NK-92 (cell line): ENCODE results near the gene FOXL3.
"Not testable (repeated sequence)": the region's sequence is repeated elsewhere in the genome, so short reads cannot be mapped to it uniquely, and the experiment has no call there.

Experiments used
- DNase-seq: peaks from one replicate; lab custom pipeline; 2025; ENCODE audit not compliant: unreplicated experiment; lab: John Stamatoyannopoulos, UW

The FOXL3 gene

DNA sequence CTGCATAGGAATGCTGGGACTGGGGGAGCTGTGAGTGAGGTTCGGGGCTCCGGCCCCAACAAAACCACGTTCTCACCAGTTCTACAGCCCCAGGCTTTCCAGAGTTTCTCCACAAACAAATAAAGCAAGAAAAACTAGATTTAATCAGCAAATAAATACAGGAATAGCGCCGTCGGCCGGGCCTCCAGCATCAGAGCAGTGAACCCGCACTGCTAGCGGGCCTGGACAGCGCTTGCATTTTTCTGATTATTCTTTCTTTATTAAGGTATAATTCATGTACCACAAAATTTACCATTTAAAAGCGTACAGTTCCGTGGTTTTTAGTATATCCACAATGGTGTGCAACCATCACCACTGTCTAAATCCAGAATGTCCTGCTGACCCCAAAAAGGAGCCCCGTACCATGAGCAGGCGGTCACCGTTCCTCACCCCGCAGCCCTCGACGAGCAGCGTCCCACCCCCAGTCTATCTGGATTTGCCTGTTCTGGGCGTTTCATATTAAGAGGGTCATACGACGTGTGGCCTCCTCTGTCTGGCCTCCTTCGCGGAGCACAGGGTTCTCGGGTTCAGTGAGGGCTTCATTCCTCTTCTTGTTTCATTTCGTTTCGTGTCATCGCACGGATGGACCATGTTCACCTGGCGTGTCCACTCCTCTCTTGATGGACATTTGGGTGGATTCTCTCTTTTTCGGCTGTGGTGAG is 35.5 kb upstream of the FOXL3 start:
- no peak for DNase-seq

DNA sequence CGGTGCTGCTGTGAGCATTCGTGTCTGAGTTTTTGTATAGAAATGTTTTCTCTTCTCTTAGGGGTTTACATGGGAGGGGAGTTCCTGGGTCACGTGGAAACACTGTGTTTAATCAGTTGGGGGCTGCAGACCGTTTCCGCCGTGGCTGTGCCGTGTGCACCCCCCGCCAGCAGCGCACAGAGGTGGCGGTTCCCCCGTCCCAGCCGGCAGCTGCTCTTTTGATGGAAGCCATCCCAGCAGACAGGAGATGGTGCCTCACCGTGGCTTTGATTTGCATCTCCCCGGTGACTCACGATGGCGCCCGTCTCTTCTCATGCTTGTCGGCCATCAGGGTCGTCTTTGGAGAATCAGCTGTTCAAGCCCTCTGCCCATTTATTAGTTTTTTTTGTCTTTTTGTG is 34.9 kb upstream of the FOXL3 start:
- DNase-seq = no peak

DNA sequence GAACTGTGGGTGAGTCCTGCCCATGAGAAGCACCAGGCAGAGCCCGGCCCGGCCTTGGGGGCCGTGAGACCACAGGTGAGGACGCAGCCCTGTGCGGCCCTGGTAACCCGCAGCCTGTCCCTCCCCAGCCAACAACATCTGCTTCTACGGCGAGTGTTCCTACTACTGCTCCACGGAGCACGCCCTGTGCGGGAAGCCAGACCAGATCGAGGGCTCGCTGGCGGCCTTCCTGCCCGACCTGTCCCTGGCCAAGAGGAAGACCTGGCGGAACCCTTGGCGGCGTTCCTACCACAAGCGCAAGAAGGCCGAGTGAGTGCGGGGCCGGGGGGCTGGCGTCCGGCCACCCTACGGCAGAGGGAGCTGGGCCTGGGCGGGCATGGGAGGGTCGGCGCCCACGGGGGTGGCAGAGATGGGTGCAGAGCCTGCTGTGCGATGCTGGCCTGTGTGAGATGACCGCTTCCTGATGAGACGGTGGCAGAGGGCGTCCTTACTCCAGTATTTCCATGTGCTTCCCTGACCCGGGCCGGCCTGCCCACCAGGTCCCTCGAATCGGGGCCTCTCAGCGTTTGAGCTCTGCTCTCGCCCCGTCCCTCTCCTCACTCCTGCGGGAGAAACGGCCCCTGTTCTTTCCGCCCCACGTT is 34.1 kb upstream of the FOXL3 start:
- DNase-seq = no peak

DNA sequence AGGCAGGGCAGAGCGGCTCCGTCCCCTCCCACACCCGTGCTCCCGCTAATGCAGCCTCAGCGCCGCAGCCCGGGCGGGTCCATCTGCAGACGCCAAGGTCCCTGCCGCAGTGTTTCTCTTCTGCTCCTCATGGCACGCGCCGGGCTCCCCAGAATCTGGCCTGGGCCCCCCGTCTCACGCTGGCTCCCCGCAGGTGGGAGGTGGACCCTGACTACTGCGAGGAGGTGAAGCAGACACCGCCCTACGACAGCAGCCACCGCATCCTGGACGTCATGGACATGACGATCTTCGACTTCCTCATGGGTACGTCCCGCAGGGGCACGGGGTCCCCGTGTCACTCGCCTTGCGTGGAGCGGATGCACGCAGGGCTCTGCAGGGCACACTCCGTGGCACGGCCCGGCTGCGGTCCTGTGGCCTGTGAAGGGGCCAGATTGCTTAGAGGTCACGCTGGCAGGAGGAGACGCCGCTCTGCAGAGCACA is 33.5 kb upstream of the FOXL3 start:
- DNase-seq = no peak

DNA sequence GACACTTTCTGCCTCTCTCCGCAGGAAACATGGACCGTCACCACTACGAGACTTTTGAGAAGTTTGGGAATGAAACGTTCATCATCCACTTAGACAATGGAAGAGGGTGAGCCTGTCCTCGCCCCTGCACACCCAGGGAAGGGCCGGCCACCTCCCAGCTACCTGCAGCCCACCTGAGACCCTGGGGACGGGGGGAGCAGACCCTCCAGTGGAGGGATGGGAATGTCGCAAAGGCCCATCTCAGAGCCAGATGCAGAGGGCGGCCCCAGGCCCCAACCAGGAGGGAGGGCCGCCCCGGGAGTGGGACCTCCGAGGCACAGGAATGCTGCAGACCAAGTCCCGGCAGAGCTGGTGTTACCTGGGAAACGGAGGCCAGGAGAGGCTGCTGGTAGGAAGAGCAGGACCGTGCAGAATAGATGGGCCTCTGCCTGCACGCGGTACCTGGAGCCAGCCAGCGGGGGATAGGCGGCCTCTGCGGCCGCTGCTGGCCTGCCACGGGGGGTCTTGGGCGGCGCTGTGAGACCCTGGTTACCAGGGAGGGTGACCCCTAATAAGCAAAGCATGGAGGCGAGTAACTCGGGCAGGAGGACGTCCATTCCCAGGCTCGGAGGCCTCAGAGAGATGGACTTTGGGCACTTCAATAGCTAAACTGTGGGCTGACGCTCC is 32.9 kb upstream of the FOXL3 start:
- DNase-seq = no peak

DNA sequence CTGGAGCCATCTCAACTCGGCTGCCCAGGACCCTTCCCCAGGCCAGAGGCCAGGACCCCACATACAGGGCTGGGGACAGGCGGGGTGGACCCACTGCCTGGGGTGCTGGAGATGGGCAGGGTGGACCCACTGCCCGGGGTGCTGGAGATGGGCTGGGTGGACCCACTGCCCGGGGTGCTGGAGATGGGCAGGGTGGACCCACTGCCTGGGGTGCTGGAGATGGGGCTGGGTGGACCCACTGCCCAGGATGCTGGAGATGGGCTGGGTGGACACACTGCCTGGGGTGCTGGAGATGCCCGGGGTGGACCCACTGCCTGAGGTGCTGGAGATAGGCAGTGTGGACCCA is 32.4 kb upstream of the FOXL3 start:
- no peak for DNase-seq

DNA sequence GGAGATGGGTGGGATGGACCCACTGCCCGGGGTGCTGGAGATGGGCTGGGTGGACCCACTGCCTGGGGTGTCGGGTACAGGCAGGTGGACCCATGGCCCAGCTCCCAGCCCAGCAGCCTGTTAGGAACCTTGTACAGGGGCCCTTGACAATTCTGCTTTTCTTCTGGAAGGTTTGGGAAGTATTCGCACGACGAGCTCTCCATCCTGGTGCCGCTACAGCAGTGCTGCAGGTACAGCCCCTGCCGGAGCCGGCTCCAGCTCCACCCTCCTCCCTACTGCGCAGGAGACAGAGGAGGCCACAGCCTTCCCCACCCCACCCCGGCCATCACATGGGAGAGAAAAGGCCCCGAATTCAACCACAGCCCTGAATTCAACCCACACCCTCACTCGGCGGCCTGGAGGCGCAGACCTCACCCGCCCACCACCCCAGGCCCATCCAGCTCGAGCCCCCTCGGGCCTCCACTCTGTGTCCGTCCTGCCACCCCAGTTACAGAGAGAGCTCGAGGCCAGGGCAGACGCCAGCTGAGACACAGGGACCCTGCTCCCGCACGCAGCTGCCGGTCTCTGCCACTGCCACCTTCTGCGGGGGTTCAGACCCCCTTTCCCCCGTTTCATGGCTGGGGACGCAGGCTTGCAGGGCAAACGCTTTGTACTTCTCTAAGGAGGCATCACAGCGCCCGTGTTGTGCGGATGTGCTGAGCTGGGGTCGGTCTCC is 31.3 kb upstream of the FOXL3 start:
- DNase-seq = no peak

DNA sequence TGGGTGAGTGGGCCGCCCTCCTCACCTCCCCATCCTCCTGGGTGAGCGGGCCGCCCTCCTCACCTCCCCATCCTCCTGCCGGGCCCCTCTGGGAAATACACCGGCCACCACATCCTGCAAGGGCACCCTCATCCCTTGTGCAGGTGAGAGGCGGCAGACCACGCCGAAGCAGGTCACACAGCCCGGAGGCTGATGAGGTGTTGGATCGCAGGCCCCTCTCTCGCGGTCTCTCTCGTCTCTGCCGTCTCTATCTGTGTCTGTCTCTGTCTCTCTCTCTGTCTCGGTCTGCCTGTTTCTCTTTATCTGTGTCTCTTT is 30.8 kb upstream of the FOXL3 start:
- no peak for DNase-seq

DNA sequence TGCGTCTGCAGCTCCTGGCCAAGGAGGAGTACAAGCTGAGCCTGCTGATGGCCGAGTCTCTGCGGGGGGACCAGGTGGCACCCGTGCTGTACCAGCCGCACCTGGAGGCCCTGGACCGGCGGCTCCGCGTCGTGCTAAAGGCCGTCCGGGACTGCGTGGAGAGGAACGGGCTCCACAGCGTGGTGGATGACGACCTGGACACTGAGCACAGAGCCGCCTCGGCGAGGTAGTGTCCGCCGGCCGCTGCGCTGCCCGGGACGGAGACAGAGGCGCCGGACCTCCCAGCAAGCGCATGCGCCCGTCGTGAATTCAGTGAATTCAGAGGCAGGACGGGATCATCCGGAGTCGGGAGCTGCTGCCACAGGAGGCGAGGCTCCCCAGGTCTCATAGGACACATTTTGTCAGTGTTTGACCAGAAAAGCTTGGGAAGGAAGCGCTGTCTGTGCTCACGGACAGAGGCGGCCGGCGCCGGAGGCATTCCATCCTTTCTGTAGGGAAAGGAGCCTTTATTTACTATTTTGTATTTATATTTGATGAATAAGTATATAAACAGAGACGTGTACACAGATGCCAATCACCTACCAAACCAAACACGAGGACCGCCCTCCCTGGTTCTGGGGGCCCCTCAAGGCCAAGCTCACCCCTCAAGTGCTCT is 30.1 kb upstream of the FOXL3 start:
- no peak for DNase-seq

DNA sequence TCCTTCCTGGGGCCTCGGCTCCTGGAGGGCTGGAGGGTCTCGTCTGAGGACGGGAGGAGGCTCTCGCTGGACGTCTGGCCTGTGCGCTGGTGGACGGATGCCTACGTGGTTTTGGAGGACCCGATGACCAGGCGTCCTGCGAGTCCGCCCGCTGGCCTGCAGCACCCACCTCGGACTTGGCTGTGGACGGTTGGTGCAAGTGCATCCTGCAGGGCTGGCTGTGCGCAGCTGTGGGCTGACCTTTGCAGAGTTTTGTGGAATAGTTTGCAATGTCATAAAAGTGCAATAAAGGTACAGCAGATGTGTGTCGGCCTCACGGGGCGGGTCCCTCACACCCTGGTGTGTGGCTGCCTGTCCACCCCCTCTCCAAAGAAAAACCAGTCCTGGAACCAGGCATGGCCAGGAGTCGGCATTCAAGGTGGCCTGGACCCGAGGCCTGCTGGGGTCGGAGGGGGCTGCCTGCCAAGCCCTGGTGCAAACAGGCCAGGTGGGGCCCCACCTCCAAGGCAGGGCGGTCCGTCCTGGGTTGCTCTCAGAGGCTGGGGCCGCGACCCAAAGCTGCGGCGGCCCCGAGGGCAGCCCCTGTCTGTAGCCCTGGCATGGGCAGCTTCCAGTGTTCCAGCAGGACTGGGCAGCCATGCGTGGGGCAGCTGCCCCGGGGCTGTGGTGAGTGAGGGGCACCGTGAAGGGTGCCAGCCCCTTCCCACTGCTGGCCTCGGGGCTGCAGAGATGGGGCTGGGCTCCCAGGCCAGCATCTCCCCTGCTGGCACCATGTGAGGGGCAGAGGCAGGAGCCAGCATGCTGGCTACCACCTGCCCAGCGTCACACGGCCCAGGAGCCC is 29.3 kb upstream of the FOXL3 start:
- DNase-seq = no peak

DNA sequence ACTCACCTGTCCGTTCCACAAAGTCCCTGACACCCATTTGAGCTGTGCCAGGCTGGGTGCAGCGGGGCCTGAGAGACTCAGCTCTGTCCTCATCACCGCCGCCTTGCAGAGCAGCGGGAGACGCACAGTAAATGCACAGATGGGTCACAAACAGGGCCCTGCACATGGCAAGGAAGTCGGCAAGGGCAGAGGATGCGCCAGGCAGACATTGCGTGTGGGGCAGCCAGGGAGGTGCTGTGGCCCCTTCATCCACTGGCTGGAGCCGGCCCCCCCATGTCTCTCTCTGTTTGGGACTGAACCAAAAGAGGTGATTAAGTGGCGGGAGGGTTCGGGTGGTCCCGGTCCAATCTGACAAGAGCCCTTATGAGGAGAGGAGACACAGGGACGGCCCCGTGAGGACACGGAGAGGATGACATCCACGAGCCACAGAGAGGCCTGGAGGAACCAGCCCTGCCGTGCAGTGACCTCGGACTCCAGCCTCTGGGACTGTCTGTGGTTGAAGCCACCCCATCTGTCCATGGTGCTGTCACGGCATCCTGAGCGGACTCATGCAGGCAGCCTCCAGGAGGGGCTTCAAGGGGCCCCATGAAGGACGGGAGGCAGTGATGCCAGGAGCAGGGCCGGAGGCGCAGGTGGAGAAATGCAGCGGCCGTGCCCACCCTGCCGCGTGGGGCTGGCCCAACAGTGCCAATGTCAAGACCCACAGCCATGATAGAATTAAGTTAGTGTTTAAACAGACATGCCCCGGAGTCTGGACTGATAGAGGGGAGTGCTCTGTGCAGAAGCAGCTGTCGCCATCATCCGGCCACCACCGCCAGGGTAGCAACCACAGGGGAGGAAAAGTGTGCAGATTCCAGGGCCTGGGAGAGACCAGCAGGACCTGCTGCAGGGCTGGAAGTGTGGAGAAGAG is 28.4 kb upstream of the FOXL3 start:
- no peak for DNase-seq

DNA sequence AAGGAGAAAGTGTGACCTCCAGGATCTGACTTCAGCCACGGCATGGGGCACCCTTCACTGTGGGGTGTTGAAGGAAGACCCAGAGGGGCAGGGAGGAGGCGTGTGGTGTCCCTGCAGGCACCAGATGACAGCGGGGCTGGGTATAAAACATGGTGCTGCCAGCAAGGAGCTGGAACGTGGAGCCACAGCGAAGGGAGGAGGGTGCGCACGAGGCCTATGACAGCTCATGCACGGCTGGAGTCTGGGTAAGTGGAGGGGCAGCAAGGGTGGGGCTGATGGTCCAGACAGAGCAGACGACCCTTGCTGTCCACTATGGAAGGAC is 27.8 kb upstream of the FOXL3 start:
- no peak for DNase-seq

DNA sequence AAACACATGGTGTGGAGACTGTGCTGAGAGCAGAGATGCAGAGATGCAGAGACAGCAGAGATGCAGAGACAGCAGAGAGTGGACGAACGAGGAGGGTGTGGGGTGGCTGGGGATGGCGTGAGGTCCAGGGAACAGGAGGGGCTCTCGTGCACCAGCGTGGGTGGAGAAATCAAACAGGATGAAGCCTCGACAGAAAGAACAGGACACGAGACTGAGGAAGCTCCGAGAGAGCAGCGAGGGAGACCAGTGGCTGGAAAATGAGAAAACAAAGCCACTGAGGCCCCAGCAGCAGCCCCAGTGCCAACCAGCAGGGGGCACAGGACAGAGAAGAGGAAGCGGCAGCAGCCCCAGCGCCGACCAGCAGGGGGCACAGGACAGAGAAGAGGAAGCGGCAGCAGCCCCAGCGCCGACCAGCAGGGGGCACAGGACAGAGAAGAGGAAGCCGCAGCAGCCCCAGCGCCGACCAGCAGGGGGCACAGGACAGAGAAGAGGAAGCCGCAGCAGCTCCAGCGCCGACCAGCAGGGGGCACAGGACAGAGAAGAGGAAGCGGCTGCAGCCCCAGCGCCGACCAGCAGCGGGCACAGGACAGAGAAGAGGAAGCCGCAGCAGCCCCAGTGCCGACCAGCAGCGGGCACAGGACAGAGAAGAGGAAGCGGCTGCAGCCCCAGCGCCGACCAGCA is 27.2 kb upstream of the FOXL3 start:
- DNase-seq = not testable (repeated sequence)

DNA sequence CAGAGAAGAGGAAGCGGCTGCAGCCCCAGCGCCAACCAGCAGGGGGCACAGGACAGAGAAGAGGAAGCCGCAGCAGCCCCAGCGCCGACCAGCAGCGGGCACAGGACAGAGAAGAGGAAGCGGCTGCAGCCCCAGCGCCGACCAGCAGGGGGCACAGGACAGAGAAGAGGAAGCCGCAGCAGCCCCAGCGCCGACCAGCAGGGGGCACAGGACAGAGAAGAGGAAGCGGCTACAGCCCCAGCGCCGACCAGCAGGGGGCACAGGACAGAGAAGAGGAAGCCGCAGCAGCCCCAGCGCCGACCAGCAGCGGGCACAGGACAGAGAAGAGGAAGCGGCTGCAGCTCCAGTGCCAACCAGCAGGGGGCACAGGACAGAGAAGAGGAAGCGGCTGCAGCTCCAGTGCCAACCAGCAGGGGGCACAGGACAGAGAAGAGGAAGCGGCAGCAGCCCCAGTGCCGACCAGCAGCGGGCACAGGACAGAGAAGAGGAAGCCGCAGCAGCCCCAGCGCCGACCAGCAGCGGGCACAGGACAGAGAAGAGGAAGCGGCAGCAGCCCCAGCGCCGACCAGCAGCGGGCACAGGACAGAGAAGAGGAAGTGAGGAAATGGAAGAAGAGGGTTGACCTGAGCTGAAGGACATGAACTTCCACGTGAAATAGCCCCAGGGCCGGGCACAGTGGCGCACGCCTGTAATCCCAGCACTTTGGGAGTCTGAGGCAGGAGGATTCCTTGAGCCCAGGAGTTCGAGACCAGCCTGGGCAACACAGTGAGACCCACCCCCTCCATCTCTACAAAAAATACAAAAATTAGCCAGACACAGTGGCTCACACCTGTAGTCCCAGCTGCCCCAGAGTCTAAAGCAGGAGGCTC is 26.3 kb upstream of the FOXL3 start:
- not testable (repeated sequence) for DNase-seq

DNA sequence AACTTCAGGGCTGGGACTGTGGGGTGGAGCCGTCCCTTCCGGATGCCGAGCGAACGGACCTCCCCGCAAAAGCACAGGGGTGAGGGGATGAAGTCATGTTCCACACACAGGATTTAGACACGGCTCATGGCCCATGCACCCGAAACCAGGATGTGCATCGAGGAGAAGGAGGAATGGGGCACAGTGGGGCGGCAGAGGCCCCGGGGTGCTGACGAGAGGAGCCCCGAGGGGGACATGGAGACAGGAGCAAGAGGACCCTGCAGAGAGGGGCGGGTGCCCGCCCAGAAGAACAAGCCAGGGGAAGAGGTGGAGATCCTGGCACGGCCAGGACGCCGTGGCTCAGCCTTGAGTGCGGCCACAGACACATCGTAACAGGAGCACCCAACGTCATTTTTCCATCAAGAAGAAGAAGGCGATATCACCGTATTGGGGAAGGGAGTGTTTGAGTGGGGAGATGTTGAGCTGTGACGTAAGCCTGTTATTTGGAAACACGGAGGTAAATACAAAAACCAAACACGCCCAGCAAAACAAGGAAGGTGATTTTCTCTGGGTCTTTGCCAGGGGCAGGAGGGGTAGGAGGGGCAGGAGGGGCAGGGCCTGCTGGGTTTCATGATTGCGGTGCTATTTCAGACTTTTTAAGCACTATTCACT is 25.3 kb upstream of the FOXL3 start:
- DNase-seq = no peak

DNA sequence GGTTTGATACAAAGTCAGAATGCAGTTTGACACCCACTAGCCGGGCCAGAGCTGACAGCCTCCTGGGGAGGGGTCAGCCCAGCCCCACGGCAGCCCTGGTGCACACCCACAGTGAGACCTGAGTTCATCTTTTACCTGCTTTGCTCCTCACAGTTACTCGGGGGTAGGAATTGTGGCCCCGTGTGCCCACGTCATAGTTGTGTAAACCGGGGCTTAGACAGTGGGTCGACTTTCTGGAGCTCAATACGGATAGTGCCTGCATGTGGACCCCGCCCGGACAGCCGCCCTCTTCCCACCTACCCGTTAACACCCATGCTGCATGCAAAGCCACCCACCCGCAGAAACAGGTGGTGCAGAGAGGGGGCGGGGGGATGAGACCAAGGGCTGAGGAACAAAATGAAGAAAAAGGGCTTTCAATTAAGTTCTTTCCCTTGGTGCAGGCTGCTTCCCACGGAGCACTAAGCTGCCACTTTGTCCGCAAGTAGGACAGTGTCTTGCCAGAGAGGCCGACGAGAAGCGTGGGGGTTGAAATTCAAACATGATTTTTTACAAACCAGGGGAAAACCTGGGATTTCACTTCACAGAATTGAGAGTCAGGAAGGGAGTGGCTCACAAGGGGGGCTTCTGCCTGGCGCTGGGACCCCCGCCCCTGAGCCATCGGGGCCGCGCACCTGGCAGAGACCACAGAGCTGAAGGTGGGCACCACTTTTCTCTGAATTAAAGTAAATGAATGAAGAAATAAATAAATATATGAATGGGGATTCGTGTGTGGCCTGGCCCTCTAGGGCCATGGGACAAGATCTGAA is 24.6 kb upstream of the FOXL3 start:
- no peak for DNase-seq
